HG03175 (cell line): ENCODE results near the gene ARID1B.

Source experiments
- ATAC-seq: cut with Tn5 transposase; IDR thresholded peaks from one replicate; pipeline ENCODE4 v1.9.1; 2021; ENCODE audit warnings: mild to moderate bottlenecking, moderate library complexity; ENCODE audit not compliant: unreplicated experiment

Gene ARID1B

GRCh38 chr6:157217894-157218370 lies 440.8 kb downstream of the ARID1B start:
- ATAC-seq, result no peak

GRCh38 chr6:157218371-157219198 lies 441.4 kb downstream of the ARID1B start:
- ATAC-seq, result no peak

GRCh38 chr6:157219201-157220200 lies 442.3 kb downstream of the ARID1B start:
- ATAC-seq, result no peak

GRCh38 chr6:157220485-157220884 lies 443.3 kb downstream of the ARID1B start:
- ATAC-seq, result no peak

GRCh38 chr6:157221049-157221816 lies 444.1 kb downstream of the ARID1B start:
- ATAC-seq, result peak; percentile 64

- ATAC-seq, result no peak
Measured at GRCh38 chr6:157221817-157222175, 444.6 kb downstream of the ARID1B start.

GRCh38 chr6:157222201-157222981 lies 445.2 kb downstream of the ARID1B start:
- ATAC-seq, result no peak

- ATAC-seq, result no peak
Measured at GRCh38 chr6:157223021-157223430, 445.8 kb downstream of the ARID1B start.

- no peak for ATAC-seq
Measured at GRCh38 chr6:157223511-157223910, 446.3 kb downstream of the ARID1B start.

- ATAC-seq, result no peak
Measured at GRCh38 chr6:157224178-157224950, 447.2 kb downstream of the ARID1B start.

GRCh38 chr6:157224951-157225574 lies 447.9 kb downstream of the ARID1B start:
- ATAC-seq, result no peak

GRCh38 chr6:157225575-157225995 lies 448.4 kb downstream of the ARID1B start:
- no peak for ATAC-seq

GRCh38 chr6:157226026-157226625 lies 448.9 kb downstream of the ARID1B start:
- no peak for ATAC-seq

GRCh38 chr6:157226761-157227160 lies 449.6 kb downstream of the ARID1B start:
- ATAC-seq, result no peak

- no peak for ATAC-seq
Measured at GRCh38 chr6:157227202-157228166, 450.3 kb downstream of the ARID1B start.

- ATAC-seq, result no peak
Measured at GRCh38 chr6:157228426-157229131, 451.4 kb downstream of the ARID1B start.
